Myocyte (in vitro differentiated cells): Measurements from ENCODE around the gene OSBPL2. TPM values are rescaled to one million over a fixed set of nuclear protein-coding genes. Genes with fewer than 3 reads are reported as not detected.

Source experiments
- DNase-seq: peaks from one replicate; pipeline ENCODE4 v3.0.0-alpha.2; 2012; ENCODE audit warnings: low read depth
- total RNA-seq: library from RNA; depleted of rRNA; stranded (reverse); fragments of >200 nt; gene quantifications from 2 replicates; pipeline ENCODE4 v1.2.3, GENCODE V29; 2014

The OSBPL2 gene
- total RNA-seq, 1 donor from 2014 or later: 30.2 TPM

DNA sequence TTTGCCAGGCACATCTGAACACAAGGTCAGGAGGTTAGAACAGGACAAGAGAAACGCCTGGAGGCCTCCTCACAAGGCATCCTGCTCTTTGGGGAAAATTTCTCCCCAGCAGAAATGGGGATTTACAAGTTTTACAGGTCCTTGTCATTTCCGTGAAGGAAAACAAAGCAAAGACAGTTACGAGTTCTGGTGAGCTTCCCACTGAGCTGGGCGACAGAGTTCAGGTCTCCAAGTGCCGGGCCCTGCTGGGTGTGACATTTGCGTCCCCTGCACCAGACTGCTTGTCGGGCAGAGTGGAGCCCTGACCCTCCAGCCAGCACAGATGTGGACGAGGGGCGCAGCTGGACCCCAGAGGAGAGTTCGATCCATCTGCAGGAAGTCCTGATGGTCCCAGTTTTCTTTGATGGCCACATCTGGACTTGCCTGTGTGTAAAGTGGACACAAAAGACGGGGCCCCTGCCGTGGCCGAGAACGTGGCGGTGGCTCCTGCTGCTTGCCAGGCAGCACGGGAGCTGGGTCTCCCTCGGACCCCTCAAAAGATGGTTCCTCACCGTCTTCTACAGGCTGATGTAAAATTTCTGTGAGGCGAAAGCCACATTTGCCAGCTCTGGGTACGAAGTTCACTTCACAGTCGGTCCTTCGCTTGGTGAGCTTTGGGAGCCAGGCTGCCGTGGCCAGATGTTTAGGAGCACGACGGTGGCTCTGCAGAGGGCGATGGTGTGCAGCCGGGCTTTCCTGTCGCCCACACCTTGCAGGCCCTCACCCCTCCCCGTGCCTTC is 59.3 kb downstream of the OSBPL2 start:
- DNase-seq: no peak

GRCh38 chr20:62298577-62299249 is 60.4 kb downstream of the OSBPL2 start:
- DNase-seq: no peak

GRCh38 chr20:62299666-62300236 is 61.4 kb downstream of the OSBPL2 start:
- DNase-seq: no peak

DNA sequence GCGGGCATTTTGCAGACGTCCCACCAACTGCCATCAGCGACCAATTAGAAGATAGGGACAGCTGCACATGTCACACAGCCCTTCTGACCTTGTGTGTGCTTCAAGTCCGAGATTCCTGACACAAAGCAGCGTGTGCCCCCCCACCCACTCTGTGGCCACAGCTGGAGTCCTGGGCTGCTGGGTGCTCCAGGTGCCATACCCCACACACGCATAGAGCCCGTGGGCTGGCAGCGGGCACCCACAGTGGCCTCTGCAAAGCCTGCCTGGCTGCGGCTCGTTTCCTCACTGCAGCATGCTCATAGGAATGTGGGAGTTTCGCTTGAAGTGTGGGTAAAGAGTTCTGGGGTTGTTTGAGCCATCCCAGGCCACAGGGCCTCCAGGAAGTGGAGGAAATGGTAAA is 62.0 kb downstream of the OSBPL2 start:
- DNase-seq: no peak

DNA sequence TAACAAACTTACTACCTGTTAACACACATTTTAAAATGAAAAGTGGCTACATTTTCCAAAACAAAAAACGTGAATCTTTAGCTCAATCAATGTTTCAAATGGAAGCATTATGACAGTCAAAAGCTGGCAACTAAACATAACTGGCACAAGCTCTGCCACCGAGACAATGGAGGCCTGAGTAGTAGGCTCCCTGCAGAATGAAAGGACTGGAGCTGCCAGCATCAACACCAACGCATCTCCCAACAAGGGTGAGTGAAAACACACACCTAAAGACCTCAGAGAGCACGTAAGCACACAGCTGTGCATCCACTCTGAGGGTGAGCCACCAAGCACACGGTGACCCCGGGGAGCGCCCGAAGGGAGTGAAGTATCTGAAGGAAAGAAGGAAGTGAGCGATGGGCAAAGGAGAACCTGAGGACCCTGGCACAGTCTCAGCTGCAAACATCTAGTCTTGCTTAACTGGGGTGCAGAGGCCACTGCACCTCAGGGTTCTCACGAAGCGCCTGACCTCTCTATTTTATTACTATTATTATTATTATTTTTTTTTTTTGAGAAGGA is 62.9 kb downstream of the OSBPL2 start:
- DNase-seq: no peak

DNA sequence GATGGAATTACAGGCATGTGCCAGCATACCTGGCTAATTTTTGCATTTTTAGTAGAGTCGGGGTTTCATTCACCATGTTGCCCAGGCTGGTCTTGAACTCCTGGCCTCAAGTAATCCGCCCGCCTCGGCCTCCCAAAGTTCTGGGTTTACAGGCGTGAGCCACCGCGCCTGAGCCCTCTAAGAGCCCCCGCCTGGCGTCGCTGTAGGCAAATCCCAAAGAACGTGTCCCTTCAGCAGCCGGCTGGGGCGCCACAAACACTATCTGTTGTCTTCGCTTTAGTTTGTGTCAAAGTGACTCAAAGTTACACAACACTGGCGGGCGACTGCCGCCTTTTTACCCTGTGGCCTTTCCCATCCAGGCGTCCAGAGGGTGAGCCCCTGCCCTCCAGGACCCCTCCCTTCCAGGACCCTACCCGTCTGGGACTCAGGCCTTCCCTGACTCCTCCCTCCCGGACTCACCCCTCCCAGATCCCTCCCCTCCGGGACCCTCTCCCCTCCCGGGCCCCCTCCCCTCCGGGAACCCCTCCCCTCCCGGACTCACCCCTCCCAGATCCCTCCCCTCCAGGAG is 63.5 kb downstream of the OSBPL2 start:
- peak; percentile 95 for DNase-seq

DNA sequence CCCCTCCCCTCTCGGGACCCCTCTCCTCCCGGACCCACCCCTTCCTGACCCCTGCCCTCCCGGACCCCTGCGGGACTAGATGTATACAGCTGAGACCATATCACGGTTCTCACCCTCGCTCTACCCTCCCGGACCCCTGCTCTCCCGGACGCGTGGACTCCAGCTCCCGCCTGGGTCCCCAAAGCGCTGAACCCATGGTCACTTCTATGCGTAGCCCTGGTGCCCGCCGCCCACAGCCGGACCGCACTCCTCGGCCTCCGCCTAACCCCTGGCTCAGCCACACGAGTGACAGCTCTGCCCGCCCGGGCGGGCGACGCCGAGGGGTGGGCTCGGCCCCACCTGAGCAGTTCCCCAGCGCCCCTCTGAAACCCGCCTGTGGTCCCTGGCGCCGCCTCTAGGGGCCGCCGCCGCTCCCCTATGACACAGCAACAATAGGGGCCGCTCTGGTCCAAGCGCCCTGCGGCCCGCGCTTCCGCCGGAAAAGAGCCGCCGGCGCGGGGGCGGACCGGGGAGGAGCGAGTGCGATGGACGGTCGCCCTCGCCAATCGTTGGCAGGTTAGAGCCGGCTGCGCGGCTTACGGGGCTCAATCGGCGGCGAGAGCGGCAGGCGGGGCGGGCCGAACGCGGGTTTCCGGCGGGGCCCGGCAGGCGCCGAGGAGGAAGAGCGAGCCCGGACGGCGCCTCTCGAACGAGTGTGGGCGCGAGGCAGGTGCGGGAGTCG is 64.2 kb downstream of the OSBPL2 start, which contains the start of gene ADRM1:
Gene ADRM1, plus strand, starts transcription at position 657 of the 721 bp plus-strand sequence. CDS start 572 bp downstream, outside the sequence.
- peak; percentile 96 for DNase-seq

- DNase-seq: no peak
Measured at GRCh38 chr20:62303062-62303339, 64.7 kb downstream of the OSBPL2 start.

GRCh38 chr20:62303340-62304226 is 65.3 kb downstream of the OSBPL2 start:
- DNase-seq: peak; percentile 41

DNA sequence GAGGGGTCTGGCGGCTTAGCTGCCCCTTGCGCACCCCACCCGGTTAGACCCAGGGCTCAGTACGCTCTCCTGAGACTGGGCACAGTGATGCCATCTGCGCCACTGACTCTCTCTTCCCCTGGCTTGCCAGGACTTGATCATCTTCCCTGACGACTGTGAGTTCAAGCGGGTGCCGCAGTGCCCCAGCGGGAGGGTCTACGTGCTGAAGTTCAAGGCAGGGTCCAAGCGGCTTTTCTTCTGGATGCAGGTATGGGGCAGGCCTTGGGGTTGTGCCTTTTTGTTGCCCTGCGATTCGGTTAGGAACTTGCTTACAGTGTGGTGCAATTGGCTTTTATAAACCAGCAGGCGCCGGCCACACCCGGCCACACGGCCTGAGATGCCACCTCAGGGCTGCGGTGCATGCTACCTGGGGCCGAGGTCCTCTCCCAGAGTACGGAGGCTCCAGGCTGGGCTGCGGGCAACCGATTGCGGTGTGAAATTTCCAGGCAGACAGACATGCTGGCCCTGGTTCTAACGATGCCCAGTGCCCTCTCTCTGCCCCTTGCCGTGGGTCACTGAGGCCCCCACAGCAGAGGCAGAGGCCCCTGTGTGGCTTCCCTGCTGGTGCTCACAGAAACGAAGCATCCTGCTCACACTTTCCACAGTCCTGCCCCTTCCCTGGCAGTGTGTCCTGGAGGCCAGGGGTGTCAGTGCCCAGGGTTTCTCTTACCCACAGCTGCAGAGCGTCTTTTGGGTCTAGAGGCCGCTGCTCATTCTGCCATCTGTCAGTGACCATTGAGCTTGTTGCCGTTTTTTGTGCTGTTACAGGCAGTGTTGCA is 66.2 kb downstream of the OSBPL2 start:
- no peak for DNase-seq

DNA sequence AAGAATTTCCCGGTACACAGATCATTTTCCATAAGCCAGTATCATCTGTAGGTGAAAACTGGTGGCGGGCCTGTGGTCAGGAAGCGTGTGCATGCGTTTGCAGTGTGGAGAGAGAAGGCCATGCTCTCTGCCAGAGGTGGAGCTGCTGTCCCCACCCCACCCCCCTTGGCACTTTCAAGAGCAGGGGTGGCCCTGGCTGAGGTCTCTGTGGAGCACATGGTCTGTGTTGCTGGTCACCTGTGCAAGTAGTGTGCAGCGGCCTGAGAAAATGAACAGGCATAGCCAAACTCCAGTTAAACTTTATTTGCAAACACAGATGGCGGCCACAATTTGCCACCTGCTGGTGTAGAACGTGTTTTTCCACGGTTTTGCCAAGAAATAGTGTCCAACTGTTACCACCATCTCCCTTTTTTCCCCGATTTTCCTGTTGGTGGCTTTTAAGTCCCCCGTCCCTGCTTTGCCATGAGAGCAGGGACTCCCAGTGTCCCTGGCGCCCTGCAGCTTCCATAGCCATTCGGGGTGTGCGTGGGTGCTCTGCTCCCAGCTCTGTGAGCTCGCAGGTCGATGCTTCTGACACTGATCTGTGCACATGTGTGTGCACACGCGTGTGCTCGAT is 66.9 kb downstream of the OSBPL2 start:
- no peak for DNase-seq

DNA sequence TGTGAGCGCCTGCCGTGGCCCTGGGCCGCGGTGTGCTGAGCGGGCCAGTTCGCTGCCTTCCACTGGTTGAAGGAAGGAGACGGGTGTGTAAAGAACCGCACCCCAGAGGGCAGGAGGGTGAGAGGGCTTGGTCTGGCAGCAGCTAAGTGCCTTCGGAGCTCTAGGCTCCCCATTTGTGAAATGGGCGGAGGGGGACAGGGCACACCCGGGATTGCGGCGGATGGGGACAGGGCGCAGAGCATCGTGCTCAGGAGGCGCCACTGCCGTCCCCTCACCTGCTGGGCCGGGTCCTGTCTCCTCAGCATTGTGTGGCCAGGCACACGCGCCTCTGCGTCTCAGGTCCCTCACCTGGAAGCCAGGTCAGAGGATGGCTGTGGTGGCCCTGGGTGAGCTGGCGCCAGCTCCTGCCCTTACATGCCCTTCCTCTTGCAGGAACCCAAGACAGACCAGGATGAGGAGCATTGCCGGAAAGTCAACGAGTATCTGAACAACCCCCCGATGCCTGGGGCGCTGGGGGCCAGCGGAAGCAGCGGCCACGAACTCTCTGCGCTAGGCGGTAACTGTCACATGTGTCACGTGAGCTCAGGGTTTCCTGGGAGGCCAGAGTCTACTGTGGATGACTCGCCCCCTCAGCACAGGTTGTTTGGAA is 67.6 kb downstream of the OSBPL2 start:
- DNase-seq: no peak

GRCh38 chr20:62306414-62307187 is 68.3 kb downstream of the OSBPL2 start:
- DNase-seq: no peak

GRCh38 chr20:62307226-62308101 is 69.1 kb downstream of the OSBPL2 start:
- peak; percentile 61 for DNase-seq

DNA sequence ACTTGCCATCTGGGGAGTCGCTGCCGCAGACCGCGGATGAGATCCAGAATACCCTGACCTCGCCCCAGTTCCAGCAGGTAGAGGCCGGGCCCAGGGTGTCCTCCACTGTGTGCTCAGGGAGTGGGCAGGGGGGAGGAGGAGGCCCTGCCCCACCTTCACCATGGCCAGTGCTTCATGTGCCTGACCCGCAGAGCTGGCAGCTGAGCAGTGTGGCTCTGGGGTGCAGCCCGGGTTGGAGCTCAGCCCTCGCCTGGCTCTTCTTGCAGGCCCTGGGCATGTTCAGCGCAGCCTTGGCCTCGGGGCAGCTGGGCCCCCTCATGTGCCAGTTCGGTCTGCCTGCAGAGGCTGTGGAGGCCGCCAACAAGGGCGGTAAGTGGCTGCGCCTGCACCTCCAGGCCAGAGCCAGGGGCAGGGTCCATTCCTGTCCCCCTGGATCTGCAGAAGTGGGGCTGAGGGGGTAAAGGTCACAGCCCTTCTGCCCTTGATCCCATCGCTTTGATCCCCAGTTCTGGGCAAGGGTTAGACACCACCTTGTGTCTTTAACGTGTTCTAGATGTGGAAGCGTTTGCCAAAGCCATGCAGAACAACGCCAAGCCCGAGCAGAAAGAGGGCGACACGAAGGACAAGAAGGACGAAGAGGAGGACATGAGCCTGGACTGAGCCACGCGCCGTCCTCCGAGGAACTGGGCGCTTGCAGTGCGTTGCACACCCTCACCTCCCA is 69.9 kb downstream of the OSBPL2 start:
- DNase-seq: no peak
